M059J (cell line): ENCODE data around the gene APCDD1. TPM values are rescaled to one million over a fixed set of nuclear protein-coding genes. Genes with fewer than 3 reads are reported as not detected.
"Not testable (repeated sequence)": the region's sequence is repeated elsewhere in the genome, so short reads cannot be mapped to it uniquely, and the experiment has no call there.

Source experiments
- DNase-seq: peaks from one replicate; pipeline ENCODE4 v3.0.0-alpha.2; 2012; ENCODE audit warnings: low read depth
- total RNA-seq: library from RNA; depleted of rRNA; stranded (reverse); fragments of >200 nt; shearing (Covaris generic); gene quantifications from 2 replicates; pipeline ENCODE4 v1.2.3, GENCODE V29; 2014; rRNA removed

APCDD1 gene
- total RNA-seq, 1 experiment from 2014 or later: 6.8 TPM

- DNase-seq: peak; percentile 88
These were observed 71.5 kb downstream of the APCDD1 start, which contains the start of gene NAPG for GRCh38 chr18:10525697-10526560. Gene NAPG (plus strand): TSS chr18:10526027. CDS start chr18:10526103, 76 bp downstream.

DNA sequence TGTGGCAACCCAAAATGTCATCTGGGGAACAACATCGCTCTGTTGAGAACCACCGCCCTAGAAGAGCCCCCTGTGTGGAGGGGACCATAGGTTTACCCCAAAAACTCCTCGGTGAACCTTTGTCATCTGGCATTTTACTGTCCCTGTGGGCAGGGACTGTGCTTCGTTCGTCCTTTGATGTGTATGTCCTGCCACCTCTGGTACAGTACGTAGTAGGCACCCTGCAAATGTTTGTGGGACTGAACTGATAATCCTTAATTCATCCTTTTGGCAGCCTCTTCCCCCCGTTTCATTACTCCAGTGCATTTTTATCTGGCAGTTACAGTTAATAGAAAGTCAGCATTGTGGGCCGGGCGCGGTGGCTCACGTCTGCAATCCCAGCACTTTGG is 72.1 kb downstream of the APCDD1 start:
- DNase-seq: no peak

GRCh38 chr18:10528439-10528838 is 74.0 kb downstream of the APCDD1 start:
- no peak for DNase-seq

DNA sequence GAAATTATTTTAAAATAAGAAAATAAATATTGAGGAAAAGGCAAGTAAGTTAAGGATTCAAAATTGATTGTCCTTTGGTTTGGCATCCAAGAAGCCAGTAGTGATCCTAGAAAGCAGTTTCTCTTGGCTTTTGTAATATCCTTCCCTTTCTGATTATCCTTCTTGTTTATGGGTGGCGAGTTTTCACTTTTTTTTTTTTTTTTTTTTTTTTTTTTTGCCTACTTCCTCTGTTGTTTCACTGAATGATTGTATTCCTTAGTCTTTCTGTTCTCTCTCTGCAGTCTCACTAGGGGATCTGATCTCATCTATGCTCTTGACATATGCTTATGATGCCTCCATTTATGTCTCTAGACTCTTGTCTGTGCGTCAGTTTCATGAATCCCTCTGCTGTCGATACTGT is 75.6 kb downstream of the APCDD1 start:
- DNase-seq: no peak

DNA sequence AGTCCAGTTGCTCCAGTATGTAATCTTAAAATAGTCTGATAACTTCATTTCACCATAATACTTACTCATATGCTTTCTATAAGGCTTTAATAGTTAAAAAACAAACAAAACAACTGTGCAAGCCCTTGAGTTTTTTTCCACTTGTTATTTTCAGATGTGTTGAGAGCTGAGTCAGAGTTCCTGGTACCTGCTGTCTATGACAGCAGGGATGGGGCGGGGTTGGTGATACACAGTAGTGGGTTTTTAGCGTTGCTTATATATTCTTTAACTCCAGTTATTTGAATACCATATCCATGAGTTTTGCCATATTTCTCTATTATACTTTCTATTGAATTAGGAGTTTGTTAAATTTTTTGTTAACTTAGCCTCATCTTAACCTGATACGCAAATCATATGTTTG is 76.4 kb downstream of the APCDD1 start:
- DNase-seq: peak; percentile 41

DNA sequence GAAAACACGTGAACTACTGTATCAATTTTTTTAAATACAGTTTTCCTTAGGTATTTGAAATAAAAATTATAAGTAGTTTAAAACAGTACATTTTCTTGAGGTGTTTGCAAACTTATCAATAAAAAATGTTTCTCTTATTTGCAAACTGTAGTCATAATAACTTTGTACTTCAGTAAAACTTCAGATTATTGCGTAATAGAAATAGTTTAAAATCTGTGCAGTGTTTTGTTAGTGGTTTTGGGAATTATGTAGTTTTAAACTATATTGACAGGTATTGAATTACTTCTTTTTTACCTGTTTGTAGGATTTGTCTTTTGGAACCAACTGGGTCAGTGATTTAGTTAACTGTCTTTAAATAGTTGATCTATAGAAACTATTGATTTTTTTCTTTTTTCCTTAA is 78.7 kb downstream of the APCDD1 start:
- DNase-seq: no peak

DNA sequence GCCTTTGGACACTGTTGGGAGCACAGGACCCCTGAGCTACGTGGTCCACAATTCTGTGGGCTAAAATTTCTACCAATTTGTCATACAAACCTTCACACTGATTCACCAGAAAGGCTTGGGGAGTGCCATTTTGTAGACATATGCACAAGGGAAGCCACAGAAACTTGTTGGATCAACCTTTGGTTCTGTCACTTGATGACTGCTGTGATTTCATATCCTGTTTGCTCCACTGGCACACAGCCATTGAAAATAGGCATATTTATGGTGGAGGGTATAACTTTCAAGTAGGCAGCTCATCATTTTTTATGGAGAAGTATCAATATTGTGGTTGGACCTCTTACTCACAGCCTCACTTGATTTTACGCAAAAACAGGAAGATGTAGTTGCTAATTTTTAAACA is 81.8 kb downstream of the APCDD1 start:
- peak; percentile 38 for DNase-seq

- no peak for DNase-seq
These were observed 83.3 kb downstream of the APCDD1 start for GRCh38 chr18:10537765-10538164.

DNA sequence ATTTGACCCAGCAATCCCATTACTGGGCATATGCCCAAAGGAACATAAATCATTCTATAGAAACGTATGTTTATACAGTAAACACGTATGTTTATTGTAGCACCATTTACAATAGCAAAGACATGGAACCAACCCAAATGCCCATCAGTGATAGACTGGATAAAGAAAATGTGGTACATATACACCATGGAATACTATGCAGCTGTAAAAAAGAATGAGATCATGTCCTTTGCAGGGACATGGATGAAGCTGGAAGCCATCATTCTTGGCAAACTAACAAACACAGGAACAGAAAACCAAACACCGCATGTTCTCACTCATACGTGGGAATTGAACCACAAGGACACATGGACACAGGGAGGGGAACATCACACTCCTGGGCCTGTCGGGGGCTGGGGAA is 84.7 kb downstream of the APCDD1 start:
- not testable (repeated sequence) for DNase-seq

Other genes starting within 250 kb of the APCDD1 start
- gene NAPG, start 71.4 kb downstream of the APCDD1 start, total RNA-seq: 39.0 and 50.4 TPM in 2 replicates